OCI-LY3 (cell line): ENCODE results near the gene MB21D2.

Experiments used
- CTCF ChIP-seq: fragments of 200-600, 300-600 bp; sonication (generic); IDR thresholded peaks from 2 replicates; pipeline ENCODE4 v1.5.1; 2014; ENCODE audit warnings: antibody characterized with exemption, low read length, low read depth
- EZH2phosphoT487 ChIP-seq: fragments of 200-600 bp; shearing (Covaris generic); IDR thresholded peaks from 2 replicates; pipeline ENCODE4 v1.6.1; 2018; ENCODE audit warnings: antibody characterized with exemption, mixed run types, low read depth

DNA sequence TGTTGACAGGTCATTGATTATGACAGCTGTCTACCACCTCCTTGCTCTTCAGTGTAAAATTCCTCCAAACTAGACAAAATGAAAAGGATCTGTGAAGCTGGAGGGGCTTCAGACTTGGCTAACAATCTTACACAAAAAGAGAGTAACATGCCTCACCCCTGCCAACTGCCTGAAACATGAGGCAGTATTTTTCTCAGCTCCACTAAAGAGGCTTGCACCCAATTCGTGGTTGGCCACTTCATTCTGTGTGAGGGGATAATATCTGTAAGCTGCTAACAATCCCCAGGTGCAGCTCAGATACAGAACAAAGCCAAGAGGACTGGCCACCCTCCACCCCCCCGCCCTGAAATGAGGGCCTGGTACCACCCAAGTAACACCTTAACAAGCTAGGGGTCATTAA is 2.8 kb downstream of the MB21D2 start:
- TF ChIP-seq CTCF (no peak), EZH2phosphoT487 (no peak)
